GM10266 (cell line): ENCODE data around the gene SLIT3.

Experiments used
- DNase-seq: peaks from one replicate; pipeline ENCODE4 v3.0.0; 2012; ENCODE audit errors: extremely low spot score
- CTCF ChIP-seq: IDR thresholded peaks from 2 replicates; pipeline ENCODE4 v1.5.1; 2012; ENCODE audit warnings: mild to moderate bottlenecking, low read depth; ENCODE audit not compliant: control insufficient read depth, insufficient read depth; ENCODE audit errors: missing control alignments

Gene SLIT3

GRCh38 chr5:168921147-168921866, 379.6 kb downstream of the SLIT3 start:
- no peak for TF ChIP-seq CTCF

DNA sequence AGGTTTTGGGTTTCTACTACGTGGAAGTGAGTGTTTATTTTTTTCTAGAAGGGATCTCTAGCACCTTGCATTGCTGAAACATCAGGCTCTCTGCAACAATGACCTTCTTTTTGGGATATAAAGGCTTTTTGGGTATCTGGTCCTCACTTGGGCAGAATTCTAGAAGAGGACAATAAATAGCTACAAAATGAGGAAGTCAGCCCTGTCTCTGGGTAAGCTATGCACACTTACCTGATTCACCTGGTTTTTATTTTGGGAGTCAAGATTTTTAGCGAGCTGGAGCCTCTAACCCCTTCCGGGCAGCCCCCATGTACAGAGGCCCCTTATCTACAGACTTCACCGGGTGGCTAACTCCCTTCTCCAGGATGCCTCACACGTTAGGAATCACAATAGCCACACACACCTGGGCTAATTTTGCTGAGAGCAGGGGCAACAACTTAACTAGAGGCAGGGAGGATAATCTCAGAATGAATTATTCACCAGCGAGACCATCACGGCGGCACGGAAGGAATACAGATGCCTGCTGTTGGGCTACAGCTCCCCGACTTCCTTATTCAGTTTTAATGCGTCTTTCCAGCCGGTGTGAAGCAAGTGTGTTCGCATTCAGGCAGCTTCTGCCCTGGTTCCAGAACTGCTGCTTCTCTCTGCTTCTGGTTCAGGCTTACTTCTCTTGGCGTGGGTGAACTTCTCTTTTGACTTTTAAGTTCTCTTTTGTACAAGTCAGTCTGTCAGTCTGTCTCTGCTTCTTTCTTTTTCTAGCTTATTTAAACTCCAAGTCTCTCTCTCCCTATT, 380.7 kb downstream of the SLIT3 start:
- no peak for TF ChIP-seq CTCF
- DNase-seq, result no peak

More at GRCh38 chr5:168921147-168921866, 379.6 kb downstream of the SLIT3 start:
- DNase-seq, result no peak

GRCh38 chr5:168917947-168918600, 382.9 kb downstream of the SLIT3 start:
- no peak for DNase-seq
- TF ChIP-seq CTCF, result no peak

DNA sequence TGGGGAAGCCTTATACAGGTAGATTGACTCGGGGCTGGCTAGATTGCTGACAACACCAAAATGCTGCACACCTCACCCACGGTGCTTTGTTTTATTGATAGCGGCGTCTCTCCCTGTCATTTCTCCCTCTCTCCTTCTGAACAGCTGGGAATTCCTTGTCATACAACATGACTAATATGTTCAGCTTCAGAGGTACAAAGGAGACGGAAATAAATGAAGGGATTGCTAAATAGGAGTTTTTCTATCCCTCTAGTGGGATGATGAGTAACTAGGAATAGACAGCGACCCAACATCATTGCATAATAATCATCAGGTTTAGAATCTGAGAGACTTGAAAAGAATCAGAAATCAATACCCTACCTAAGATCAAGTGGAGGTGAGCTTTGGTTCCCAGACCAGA, 384.1 kb downstream of the SLIT3 start:
- DNase-seq, result no peak
- TF ChIP-seq CTCF, result no peak

- TF ChIP-seq CTCF, result no peak
- no peak for DNase-seq
Observed at GRCh38 chr5:168916266-168916665, 384.7 kb downstream of the SLIT3 start.

GRCh38 chr5:168914491-168914890, 386.4 kb downstream of the SLIT3 start:
- TF ChIP-seq CTCF, result no peak
- DNase-seq, result no peak
